ENCODE measurements around the gene MYLIP.

MYLIP gene

GRCh38 chr6:16128759-16129622 is at the start of gene MYLIP:
Gene MYLIP (plus strand): TSS chr6:16129086. CDS start chr6:16129323, 237 bp downstream.
- DNase-seq: peak; percentile 99

- no peak for DNase-seq
These were observed 49.5 kb upstream of the MYLIP start for GRCh38 chr6:16079354-16079753.

- DNase-seq: no peak
These were observed 48.7 kb upstream of the MYLIP start for GRCh38 chr6:16080204-16080603.

DNA sequence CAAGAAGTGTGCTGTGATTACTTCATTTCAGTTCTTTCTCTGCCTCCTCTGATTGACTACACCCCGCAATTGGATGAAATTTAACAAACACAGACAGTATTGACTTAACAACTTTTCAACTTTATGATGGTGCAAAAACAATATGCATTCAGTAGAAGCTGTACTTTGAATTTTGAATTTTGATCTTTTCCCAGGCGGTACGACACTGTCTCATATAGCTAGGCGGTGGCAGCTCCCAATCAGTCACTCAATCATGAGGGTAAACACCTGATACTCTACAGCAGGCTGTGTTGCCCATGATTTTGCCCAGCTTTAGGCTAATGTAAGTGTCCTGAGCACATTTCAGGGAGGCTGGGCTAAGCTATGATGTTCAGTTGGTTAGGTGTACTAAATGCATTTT is 47.6 kb upstream of the MYLIP start:
- DNase-seq: no peak

GRCh38 chr6:16082361-16082760 is 46.5 kb upstream of the MYLIP start:
- no peak for DNase-seq

DNA sequence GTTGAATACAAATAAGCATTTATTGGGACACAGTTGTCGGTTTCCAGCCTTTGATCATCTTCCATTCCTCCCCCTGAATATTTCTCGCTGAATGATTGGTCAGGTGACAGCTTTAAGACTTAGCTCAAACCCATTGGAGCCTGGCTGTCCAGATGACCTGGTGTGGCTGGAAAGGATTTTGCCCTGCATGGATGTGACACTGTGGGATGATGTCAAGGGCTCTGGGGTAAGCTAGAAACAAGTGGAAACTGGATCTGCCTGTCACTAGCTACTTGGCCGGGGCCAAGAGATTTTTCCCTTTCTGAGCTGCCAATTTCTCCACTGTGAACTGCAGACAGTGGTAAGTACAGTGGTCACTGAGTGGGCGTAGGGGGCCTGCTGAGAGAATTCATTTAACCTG is 41.9 kb upstream of the MYLIP start:
- DNase-seq: no peak

- DNase-seq: no peak
These were observed 41.5 kb upstream of the MYLIP start for GRCh38 chr6:16087386-16087785.

DNA sequence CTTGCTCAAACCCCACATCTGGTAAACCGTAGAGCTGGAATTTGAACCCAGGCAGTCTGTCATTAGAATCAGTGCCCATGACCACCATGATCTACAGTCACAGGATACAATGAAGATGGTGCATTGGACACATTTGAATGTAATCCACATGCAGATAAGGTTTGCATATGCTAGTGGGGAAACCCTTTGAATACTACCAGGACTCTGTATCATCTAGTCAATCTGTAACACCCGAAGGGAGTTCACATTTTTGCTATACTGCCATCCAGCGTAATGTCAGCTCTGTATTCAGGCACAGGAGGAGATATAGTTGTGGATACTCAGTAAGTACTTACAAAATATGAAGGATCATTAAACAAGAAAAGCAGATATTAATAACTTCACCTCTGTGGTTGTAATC is 40.5 kb upstream of the MYLIP start:
- no peak for DNase-seq

GRCh38 chr6:16089232-16090062 is 39.4 kb upstream of the MYLIP start:
- DNase-seq: no peak

DNA sequence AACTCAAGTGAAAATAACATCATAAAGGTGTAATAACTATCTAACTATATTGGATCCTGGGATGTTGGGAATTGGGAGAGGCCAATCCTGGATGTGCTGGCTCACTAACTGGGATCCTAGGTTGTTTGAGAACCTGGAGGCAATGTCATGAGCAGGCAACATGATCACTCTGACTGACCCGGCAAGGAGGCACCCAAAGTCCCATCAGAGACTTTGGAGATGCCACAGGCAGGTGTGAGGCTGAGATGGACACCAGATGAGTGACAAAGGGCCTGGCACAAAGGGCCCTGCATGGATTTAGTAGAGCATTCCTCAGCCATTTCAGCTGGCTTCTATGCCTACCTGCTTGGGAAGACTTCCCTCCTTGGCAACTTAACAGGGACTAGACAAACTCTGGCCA is 38.4 kb upstream of the MYLIP start:
- no peak for DNase-seq

DNA sequence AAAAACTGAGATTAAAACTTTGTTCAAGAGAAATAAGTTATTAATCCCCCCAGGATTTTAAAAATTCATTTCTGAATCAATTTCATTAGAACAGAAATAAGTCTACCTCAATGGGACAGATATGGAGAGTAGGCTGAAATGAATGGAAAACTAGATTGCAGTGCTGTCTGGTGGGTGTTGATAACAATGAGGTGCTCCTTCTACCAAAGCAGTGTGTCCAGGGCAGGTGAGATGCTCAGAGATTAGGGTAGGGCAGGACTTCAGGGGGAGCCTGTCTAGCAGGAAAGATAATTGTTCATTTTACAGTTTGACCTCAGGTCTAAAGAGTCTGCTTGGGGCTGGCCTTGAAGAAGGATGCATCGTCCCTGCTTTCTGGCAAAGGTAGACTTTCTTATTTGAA is 38.0 kb upstream of the MYLIP start:
- no peak for DNase-seq

GRCh38 chr6:16092140-16092539 is 36.7 kb upstream of the MYLIP start:
- DNase-seq: no peak

- DNase-seq: no peak
These were observed 35.9 kb upstream of the MYLIP start for GRCh38 chr6:16092990-16093389.

DNA sequence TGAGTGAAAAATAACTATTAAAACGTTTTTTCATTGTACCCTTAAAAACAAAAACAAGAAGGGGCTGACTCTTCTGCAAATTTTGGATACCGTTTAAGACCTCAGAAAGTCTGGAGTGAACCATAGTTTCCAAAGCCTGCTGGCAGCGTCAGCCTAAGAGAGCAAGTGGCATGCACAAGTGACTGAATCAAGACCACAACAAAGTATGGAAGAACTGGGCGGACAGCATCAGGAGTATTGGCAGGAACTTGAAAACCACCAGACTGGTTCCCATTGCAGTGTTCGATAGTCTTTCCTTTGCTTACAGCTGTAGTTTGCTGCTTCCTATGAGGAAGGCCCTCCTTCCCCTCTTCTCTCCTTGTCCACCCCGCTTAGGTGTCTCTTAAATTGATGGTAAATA is 33.7 kb upstream of the MYLIP start:
- no peak for DNase-seq

DNA sequence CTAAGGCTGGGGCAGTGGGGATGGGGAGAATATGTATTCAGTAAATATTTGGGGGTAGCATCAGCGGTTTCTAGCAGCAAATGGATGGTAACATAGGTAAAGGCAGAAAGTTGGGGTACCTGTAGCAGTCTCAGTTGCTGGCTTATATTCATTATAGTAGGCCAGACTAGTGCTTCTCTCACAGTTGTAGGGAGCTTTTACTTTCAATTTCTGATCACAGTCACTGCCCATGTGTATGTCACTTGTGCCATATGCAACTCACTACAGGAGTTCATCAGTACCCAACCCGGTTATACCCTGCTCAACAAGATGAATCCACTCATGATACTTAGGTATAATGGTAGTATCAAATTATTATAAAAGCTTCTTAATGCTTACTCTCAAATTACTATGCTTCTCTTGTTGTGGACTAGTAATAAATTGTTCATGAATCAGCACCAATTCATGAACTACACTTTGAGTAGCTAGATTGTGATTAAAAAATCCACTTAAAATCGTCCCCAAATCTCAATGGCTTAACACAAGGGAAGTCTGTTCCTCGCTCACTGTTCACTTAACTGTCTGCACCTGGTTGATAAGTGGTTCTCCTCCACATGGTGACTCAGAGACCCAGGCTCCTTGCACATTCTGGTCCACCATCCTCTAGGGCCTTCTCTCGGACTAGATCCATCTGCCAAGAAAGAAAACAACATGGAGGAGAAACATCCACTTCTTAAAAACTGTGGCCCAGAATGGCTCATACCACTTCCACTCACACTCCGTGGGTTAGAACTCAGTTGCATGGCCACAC is 31.3 kb upstream of the MYLIP start:
- peak; percentile 75 for DNase-seq

GRCh38 chr6:16098211-16098610 is 30.7 kb upstream of the MYLIP start:
- DNase-seq: no peak

GRCh38 chr6:16102208-16102607 is 26.7 kb upstream of the MYLIP start:
- DNase-seq: no peak

- DNase-seq: no peak
These were observed 25.2 kb upstream of the MYLIP start for GRCh38 chr6:16103722-16104121.

DNA sequence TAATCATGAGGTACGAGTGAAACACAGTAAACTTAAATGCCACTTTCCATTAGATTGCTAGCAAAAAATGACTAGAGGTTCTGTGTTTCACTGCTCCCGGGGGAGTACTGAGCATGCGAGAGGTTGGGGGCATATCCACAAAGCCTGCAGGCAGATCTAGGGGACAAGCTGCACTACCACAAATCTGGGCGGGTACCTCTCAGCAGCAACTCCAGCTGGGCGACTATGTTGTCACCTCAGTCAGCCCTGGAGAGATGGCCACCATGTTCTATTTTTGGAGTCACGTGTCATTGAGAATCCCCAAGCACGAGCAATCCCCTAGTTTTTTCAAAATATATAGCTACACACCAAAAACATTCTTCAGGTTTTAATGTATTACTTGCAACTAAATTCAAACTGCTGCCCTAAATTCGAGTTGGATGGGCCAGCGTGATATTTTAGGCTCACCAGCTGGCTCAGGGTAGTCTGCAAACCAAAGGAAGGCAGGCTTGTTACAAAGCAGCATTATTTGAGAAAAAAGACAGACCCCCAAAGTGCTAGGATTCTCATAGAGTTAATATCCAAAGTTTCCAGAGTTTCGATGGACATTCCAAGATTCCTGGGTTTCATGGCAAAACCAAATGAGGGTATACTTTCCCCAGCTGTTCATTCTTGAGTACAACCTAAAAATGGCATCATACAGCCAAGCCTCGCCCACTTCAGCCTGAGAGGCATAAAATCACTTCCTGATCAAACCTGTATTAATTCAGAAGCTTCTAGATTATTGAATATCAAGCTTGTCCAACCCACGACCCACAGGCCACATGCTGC is 24.1 kb upstream of the MYLIP start:
- DNase-seq: no peak

DNA sequence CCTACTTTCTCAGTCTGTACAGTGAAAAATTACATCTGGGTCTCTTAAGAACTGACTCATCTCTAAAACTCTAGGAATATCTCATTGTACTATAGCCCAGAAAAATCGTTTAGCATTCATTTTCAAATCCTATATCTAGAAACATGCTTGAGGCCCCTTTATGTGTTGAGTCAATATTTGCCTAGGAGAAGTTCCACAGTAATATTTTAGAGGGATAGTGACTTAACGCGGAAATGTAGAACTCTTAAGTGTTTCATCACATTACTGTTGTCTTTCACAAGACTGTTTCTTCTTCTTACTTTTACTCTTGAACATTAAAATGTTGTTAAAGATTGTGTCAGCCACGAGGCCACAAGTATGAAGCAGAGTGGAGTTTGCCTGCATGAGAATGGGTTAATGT is 23.0 kb upstream of the MYLIP start:
- DNase-seq: no peak

GRCh38 chr6:16106991-16107787 is 21.7 kb upstream of the MYLIP start:
- DNase-seq: no peak

DNA sequence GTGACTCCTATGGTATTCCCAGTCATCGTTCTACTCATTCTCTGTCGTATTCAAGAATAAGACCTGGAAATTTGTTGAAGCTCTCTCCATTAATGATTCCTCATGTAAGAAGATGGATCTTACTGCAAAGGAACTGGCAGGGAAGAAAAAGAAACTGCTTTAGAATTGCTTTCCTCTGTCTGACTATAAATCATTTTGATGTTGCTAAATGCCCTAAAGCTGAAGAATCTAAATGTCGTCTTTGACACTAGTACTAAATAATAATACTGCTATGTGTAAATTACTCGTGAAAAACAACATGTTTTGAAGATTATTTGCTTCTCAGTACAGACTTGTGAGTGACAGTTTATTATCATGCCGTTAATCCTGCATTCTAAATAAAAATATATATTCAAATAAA is 20.5 kb upstream of the MYLIP start:
- DNase-seq: no peak

Data from OCI-M1 (cell line).